GM08714 (cell line): Measurements from ENCODE around the gene BLTP3B.

Experiments
- H3K4me3 ChIP-seq: fragments of 200-500 bp; sonication (Bioruptor generic); 2 replicates; pipeline ENCODE4 v1.5.1; 2014; ENCODE audit warnings: mild to moderate bottlenecking, low read length, inconsistent platforms
- ZNF274 ChIP-seq: IDR thresholded peaks from 2 replicates; pipeline ENCODE4 v1.6.1; 2012; ENCODE audit warnings: mild to moderate bottlenecking, low read depth, low read length

BLTP3B gene

DNA sequence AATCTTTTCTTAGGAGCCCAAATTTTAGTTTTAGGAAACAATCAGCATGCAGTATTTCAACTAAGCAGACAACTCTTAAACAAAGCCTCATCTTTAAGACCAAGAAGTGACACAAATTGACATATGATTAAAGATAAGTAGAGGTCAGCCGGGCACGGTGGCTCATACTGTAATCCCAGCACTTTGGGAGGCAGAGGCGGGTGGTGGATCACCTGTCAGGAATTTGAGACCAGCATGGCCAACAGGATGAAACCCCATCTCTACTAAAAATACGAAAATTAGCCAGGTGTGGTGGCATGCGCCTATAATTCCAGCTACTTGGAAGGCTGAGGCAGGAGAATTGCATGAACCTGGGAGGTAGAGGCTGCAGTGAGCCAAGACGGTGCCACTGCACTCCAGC, 35.8 kb downstream of the BLTP3B start:
- no peak for TF ChIP-seq ZNF274
- no peak overlapping the region for H3K4me3 ChIP-seq

DNA sequence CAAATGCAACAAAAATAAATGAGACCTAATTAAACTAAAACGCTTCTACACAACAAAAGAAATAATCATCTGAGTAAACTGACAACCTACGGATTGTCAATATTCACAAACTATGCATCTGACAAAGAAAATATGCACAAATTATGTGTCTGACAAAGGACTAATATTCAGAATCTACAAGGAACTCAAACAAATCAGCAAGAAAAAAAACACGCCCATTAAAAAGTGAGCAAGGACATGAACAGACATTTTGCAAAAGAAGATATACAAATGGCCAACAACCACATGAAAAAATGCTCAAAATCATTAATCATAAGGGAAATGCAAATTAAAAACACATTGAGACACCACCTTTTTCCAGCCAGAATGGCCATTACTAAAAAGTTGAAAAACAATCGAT, 37.0 kb downstream of the BLTP3B start:
- TF ChIP-seq ZNF274: no peak
- H3K4me3 ChIP-seq: no peak overlapping the region

DNA sequence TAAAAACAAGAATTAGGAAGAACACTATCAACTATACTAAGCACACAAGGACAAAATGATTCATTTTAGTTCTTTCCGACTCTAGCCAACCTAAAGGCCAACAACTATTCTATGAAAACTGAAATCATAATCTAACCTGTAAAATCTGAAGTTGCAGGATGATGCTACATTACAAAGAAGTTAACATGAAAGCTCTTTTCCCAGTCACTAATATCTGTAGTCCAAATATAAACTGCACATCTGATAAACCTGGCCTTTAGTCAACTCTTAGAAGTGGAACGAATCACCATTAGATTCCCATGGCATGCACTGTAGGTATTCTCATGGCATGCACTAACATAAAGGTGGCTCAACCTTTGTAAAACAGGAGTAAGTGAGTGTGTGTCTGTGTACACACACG, 41.7 kb downstream of the BLTP3B start:
- TF ChIP-seq ZNF274: no peak
- no peak overlapping the region for H3K4me3 ChIP-seq
